SIG-M5 treated with dmso at 0.1 percent for 504 hours (cell line): ENCODE measurements around the gene ENO2.

Source experiments
- DNase-seq: peaks from one replicate; lab custom pipeline; 2025; ENCODE audit not compliant: unreplicated experiment; lab: John Stamatoyannopoulos, UW

ENO2 gene

DNA sequence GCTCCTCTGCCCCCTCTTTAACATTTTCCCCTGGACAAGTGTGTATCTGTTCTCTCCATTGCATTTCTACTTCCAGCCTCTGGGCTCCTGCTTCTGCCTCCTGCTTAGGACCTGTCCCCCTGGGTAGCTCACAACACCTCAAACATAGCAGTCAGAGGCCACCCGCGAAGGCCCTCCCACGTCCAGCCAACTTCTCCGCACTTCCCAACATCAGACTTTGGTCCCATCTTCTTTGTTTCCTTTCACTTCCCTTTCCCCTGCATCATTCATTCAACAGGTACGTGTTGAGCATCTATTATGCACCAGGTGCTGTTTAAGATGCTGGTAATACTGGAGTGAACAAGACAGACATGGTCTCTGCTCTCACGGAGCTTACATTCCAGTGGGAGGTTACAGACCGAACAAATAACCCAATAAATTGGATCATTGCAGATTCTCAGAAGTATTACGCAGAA is 32.6 kb downstream of the ENO2 start:
- DNase-seq: no peak

DNA sequence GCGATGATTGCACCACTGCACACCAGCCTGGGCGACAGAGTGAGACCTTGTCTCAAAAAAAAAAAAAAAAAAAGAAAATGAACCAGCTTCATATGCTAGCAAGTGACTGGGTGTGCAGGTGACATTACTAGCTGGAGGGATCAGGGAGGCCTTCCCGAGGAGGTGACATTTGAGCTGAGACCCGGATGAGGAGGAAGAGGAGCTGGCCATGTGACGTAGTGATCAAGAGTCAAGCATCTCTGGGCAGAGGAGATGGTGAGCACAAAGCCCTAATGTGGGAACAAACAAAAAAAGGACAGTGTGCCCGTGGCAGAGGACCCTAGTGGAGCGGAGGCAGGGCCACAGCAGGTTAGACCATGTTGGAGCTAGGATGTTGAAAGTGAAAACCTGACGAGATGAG is 33.2 kb downstream of the ENO2 start:
- no peak for DNase-seq

DNA sequence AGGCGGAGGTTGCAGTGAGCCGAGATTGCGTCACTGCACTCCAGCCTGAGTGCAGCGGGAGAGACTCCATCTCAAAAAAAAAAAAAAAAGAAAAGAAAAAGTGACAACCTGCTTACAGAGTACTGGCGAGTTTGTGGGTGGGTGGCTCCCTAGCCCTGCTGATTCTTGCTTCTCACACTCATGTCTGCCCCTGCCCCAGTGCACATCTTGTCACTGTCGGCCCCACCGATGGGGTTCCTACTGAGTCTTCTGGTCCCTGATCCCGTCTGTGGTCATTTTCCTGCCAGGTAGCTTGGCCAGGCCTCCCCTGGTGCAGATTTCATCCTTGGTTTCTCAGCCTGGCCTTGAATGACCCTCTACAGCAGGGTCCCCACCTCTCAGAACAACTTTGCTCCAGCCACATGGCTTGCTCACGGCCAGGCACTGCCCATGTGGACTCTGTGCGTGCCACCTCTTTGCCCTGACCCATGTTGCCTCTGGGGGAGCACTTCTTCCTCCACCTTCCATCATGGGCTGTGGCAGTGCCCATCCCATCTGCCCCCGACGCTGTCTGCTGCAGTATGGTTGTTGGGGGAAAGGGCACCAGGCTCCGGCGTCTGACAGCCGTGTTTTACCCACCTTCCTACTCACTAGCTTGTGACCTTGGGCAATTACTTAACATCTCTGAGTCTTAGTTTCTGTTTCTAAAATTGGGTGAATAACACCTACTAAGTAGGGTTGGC is 34.7 kb downstream of the ENO2 start:
- no peak for DNase-seq

DNA sequence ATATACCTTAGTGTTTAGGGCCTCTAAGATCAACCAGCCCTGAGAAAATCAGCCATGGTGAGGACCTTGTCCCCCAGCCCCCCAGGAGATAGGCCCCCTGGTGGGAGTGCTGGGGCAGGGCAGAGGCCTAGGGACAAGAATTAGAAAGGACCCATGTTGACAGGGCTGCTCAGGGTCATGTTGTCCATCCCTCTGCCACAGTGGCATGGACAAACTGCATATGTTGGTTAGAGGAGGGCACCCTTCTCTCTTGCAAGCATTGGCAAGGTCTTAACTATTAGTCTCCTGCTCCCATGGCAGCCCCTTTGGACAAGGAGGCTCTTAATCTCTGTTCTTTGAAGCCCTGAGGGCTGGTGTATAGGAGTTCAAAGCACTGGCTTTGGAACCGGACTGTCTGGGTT is 36.0 kb downstream of the ENO2 start:
- peak; percentile 41 for DNase-seq

DNA sequence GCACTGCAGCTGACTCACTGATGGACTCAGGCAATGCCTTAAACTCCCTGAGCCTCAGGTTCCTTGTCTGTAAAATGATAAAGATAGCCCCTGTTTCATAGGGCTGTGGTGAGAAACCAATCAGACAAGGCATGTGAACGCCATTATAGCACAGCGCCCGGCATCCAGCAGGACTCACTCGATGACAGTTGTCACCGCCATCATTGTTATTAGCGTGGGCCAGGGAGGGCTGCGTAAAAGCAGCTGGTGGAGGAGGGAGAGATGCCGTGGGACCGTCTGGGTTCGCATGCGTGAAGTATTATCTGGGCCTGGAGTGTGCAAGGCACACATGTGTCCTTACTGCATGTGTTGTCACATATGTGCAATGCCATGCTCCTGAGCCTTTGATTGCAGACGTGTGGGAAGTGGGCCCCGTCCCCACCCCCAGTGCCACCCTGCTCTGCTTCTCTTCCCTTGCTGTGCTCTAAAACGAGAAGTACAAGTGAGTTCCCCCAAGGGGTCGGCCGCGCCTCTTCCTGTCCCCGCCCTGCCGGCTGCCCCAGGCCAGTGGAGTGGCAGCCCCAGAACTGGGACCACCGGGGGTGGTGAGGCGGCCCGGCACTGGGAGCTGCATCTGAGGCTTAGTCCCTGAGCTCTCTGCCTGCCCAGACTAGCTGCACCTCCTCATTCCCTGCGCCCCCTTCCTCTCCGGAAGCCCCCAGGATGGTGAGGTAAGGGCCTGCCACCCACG is 36.6 kb downstream of the ENO2 start, which contains the start of gene PTPN6:
Gene PTPN6 (plus strand): TSS at position 546 of the 730 bp plus-strand sequence. CDS start 157 bp downstream, at position 703.
- peak; percentile 96 for DNase-seq

DNA sequence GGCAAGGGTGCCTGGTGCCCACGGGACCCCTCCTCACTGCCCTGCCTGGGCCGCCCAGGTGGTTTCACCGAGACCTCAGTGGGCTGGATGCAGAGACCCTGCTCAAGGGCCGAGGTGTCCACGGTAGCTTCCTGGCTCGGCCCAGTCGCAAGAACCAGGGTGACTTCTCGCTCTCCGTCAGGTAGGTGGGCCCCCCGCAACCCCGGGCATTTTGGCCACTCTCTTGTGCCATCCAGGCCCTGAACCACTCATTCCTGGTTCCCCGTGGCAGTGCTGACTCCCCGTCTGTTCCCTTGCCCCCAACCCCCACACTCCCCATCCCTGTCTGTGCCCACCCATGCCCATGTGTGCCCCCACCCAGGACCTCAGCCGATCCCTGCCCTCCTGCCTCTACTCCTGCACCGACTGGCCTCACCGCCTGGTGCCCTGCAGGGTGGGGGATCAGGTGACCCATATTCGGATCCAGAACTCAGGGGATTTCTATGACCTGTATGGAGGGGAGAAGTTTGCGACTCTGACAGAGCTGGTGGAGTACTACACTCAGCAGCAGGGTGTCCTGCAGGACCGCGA is 37.3 kb downstream of the ENO2 start:
- DNase-seq: no peak

DNA sequence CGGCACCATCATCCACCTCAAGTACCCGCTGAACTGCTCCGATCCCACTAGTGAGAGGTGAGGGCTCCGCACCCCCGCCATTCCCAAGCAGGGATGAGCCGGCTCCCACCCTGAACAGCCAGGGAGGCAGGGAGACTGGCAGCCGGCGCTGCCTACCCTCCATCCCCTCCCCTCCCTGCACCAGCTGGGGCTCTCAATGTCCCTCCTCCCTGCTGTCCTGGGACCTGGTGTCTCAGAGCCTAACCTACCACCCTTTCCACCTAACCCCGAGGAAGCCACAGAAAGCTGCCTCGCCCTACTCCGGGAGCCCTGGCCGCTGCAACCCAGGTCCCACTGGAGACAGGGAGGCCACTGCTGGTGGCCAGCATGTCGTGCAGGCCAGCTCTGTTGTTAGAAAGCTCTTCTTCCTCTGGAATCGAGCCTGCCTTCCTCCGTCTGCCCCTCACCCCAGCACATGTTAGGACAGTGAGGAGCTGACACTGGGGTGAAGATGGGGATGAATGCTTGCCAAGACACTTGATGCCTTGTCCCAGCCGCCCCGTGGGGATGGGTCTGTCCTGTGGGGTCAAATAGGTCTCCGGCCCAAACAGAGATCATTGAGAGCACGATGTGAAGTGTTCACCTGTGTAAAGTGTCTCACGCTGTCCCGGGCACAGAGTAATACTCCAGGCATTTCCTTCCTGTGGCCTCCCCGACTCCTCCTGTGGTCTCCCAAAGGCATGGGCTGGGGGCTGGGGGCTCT is 37.9 kb downstream of the ENO2 start:
- no peak for DNase-seq

DNA sequence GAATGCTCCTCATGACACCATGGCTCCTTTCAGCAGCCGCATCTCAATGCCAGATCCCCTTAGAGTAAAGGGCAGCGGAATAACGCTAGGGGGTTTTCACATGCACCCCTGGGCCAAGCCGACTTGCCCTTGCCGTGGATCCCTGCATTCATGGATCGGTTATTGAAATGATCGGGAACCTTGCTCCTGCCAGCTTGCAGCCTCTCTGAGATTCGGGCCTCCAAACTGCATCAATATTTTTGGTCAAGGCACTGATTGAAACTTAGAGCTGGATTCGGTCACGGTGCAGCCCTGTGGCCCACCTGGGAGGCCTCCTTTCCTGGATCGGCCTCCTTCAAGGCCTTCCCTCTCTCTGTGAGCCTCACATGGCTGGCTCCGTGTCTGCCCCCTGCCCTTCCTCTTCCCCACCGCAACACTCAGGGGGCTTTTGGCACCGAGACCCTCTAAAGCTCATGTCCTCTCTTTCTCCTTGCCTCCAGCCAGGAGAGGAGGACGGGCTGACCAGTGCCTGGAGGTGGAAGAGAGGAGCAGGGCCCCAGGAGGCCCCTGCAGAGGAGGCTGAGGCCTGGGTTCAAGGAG is 38.6 kb downstream of the ENO2 start:
- no peak for DNase-seq

DNA sequence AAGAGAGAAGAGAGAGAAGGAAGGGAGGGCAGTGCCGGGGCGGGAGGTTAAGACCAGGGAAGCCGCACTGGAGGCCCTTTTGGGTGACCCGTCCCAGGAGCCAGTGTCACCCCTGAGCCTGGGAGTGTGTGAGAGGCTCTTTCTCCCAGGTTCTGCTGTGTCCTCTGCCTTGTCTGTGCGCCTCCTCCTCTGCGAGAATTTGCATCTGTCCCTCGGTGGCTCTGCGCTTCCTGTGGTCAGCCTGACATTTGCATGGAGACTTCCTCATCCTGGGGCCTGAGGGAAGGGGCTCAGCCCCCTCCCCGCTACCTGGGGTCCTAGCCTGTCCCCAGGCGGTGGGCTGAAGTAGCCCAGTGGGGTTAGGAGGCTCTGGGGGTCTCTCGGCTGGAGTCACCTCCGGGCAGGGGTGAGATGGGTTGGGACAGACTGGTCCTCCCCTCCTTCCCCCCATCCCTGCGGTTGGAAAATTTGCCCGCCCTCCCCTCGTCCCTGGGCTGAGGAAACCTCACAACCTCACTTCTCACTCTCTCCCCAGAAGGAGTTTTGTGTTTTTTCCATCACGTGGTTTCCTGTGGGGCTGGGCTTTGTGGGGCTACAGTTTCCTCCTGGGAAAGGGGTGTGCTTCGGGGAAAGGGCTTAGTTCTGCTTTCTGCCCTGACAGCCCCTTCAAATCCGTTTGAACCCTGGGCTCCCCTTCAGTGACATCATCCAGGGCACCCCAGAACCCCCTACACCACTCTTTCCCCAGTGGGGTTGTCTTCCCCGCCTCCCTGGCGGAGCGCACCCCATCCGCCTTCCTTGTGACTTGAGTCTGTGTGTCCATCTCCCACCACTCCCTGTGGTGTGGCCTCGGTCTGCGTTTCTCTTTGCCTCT is 39.3 kb downstream of the ENO2 start:
- peak; percentile 97 for DNase-seq

DNA sequence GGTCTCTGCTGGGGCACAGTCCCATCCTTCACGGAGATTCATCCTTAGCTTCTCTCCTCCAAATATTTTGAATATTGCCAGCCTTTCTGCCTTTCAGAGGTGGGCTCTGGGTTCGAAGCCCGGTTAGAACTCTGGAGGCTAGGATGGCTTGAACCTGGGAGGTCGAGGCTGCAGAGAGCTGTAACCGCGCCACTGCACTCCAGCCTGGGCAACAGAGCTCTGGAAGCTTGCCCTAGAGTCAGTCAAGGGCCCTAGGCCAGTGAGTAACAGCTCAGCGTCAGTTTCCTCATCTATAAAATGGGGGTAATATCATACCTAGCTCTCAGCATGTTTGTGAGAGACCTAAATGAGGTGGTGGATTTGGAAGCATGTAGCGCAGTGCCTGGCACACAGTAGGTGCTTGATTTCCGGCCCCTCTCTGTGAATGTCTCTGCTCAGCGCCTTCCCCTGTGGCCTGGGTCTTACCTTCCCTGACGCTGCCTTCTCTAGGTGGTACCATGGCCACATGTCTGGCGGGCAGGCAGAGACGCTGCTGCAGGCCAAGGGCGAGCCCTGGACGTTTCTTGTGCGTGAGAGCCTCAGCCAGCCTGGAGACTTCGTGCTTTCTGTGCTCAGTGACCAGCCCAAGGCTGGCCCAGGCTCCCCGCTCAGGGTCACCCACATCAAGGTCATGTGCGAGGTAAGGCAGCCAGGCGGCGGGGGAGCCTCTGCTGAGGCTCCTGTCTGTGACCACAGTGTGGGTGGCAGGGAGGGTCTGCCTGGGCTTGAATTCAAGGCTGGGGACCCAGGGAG is 40.1 kb downstream of the ENO2 start:
- no peak for DNase-seq

DNA sequence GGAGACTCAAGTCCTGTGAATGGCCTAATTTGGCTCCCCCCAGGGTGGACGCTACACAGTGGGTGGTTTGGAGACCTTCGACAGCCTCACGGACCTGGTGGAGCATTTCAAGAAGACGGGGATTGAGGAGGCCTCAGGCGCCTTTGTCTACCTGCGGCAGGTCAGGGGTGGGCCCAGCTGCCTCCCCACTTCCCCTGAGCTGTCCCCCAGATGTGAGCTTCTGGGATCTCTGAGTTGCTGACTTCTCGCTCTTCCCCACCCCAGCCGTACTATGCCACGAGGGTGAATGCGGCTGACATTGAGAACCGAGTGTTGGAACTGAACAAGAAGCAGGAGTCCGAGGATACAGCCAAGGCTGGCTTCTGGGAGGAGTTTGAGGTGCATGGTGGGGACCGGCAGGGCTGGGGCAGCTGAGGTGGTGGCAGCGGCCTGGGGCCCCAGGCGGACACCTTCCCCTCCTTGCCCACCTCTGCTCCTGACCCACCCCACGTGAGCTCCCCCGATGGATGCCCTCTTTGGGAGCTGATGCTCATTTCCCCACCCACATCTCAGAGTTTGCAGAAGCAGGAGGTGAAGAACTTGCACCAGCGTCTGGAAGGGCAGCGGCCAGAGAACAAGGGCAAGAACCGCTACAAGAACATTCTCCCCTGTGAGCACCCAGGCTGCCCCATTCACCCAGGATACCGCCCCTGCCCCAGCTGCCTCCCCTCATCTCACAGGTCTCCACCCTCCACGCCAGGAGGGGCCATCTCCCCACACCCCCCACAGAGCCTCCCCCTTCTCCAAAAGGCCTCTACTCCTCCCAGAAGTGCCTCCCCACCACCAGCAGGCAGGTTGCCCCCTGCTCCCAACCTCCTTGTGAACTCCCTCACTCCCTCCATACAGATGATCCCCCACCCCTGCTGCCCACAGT is 41.0 kb downstream of the ENO2 start:
- no peak for DNase-seq

DNA sequence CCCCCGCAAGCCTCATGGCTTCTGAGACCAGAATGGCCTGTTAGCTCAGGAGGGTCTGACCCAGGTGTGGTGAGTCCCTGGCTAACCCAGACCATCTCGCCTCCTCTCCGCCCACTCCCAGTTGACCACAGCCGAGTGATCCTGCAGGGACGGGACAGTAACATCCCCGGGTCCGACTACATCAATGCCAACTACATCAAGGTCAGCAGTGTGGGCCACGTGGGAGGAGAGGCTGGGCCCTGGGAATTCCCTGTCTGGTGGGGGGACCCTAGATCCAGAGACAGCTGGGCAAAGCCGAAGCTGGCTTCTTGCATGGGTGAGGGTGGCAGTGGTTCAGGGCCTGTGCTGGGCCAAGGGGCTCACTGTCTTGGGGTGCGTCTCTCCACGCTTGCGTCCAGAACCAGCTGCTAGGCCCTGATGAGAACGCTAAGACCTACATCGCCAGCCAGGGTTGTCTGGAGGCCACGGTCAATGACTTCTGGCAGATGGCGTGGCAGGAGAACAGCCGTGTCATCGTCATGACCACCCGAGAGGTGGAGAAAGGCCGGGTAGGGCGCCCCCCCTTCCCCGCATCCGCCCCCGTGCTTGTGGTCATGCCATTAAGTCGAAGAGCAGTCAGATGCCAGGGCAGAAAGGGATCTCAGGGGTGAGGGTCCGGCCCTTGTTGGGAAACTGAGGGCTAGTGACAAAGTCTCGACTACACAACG is 41.8 kb downstream of the ENO2 start:
- no peak for DNase-seq

DNA sequence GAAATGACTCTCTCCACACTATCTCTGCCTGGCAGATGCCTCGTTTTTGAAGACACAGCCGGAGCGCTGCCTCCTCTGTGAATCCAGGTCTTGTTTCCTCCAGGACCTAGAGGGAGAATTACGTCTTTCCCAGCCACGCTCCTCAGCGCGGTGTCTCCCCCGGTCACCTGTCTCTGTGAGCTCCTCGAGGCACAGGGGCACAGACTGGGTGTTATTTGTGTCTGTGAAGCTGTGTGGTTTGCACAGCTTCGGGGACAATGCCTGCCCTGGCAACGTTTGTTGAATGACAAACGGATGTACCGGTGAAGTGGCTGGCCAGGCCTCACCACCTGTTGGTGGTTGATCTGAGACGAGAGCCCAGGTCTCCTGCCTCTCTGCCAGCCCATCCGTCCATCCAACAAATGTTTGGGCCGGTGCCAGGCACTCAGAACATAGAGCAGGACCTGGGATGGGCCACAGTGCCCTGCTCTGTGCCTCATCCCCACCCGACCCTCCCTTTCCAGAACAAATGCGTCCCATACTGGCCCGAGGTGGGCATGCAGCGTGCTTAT is 42.8 kb downstream of the ENO2 start:
- no peak for DNase-seq

DNA sequence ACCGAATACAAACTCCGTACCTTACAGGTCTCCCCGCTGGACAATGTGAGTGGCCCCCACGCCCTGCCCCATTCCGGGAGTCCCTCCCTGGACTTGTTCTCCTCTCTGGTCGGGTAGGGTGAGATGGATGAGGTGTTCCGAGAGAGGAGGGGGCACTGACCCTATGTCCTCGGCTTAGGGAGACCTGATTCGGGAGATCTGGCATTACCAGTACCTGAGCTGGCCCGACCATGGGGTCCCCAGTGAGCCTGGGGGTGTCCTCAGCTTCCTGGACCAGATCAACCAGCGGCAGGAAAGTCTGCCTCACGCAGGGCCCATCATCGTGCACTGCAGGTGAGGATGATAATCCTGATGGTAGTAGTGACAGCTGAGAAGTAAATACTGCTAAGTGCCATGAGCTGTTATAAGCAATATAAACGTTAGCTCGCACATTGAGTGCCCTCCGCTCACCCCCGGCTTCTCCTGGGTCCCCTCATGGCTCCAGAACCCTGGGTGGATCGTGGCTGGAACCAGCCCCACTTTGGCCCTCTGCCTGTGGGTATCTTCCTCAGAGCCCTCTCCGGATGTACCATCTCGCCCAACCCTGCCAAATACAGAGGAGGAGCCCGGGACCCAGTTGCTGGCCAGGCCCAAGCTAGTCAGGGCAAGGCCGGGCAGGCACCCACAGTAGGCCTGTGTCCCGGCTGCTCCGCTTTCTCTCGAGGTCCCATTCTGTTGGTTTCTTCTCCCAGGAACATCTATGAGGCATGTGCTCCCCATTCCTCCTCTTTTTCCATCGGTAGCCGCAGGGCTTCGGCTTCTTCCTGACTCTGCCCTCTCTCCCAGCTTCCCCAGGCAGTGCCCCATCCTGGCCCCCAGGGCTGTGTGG is 43.6 kb downstream of the ENO2 start:
- no peak for DNase-seq

DNA sequence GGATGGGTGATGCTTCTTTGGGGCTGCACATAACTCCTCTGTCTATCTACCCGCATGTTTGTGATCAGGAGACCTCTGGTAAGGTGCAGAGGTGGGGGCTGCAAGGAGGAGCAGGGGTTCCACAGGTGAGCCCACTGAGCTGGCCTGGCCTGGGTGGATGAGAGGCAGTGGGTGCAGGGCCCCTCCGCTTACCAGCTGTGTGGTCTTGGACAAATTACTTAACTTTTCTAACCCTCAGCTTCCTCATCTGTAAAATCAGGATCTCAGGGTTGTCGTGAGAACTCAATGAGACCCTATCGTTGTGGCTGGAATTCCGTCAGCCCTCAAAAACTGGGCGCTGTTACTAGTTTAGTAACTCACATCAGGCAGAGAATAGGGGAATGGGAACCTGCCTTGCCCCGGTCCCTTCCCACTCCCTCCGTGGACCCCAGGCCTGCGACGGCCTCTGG is 44.3 kb downstream of the ENO2 start:
- DNase-seq: peak; percentile 84

DNA sequence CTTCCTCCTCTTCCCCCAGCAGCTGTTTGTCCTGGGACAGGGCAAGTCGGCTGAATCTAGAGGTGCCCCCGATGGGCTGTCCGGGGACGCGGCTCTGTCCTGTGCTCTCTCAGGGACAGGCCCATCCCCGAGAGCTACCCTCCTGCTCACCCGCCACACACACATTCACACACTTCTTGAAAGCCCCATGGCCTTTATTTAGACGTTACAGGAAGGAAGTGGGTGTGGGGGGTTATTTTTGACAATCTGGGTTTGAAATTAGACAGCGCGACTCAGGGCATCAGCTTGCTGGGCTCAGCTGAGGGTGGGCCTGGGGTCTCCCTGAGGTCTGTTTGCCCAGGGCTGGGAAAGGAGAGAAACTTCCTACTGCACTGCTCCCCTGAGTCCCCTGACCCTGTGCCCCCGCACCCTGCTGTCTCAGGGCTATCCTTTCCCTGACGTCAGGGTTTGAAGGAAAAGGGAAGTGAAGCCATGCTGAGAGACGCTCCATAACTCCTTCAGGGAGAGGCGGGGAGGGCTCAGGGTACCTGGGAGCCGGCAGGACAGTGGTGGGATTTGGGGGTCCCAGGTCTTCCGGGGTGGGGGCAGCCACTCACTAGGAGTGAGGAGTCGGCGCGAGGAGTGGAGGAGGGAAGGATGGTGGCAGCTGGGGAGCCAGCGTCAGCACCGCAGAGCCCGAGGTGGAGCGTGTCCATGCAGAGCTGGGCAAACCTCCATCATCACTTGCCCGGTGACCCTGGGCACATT is 44.9 kb downstream of the ENO2 start:
- DNase-seq: peak; percentile 92
